Esophagus squamous epithelium (tissue), 4 donors: ENCODE results near the gene NYAP1.

Source experiments
- CTCF ChIP-seq, 6 experiments: fragments of 450-650 bp in 4 of 6; fragments of 200-600 bp in 2 of 6; sonication (generic) in 2 of 6; IDR thresholded peaks; one replicate each; pipeline ENCODE4 v1.5.1; 2016 to 2019; ENCODE audit warnings: antibody characterized with exemption in 6 of 6, mild to moderate bottlenecking in 4 of 6, moderate library complexity in 4 of 6
- POLR2A ChIP-seq, 4 donors: fragments of 450-650 bp; IDR thresholded peaks; one replicate each; pipeline ENCODE4 v1.6.1; 2017; ENCODE audit warnings: antibody characterized with exemption in 4 of 4, mild to moderate bottlenecking in 4 of 4, moderate library complexity in 3 of 4

GRCh38 chr7:100486753-100487446 is 3.2 kb downstream of the NYAP1 start:
- TF ChIP-seq CTCF (IDR thresholded peaks at IDR 0.05) (no peak), POLR2A (IDR thresholded peaks at IDR 0.05) (no peak)
